Mucosa of descending colon (tissue), 3 donors: Measurements from ENCODE around the gene C2orf78. TPM values are rescaled to one million over a fixed set of nuclear protein-coding genes. Genes with fewer than 3 reads are reported as not detected.
A peak's percentile ranks its signal among the peaks of the same experiment; 100 is the strongest.

Experiments
- ATAC-seq: fragments of 200-7000 bp; cut with Tn5 transposase; one replicate; pipeline ENCODE4 v1.9.1; 2020; ENCODE audit warnings: mild to moderate bottlenecking, moderate library complexity
- DNase-seq, 3 donors: peaks; one replicate each; pipeline ENCODE4 v3.0.0-alpha.2; 2020
- H3K36me3 ChIP-seq: fragments of 200-600 bp; one replicate; pipeline ENCODE4 v1.8.0; 2021; ENCODE audit warnings: low read depth, mild to moderate bottlenecking
- H3K4me1 ChIP-seq: fragments of 200-600 bp; one replicate; pipeline ENCODE4 v1.8.0; 2021; ENCODE audit warnings: low read depth, mild to moderate bottlenecking
- H3K4me3 ChIP-seq: fragments of 200-600 bp; one replicate; pipeline ENCODE4 v1.8.0; 2021; ENCODE audit warnings: mild to moderate bottlenecking
- H3K9me3 ChIP-seq: fragments of 200-600 bp; one replicate; pipeline ENCODE4 v1.8.0; 2021; ENCODE audit warnings: mild to moderate bottlenecking
- intact Hi-C, 2 donors: fragments of 100-400 bp; cut with DNase I in 1 of 2; cut with micrococcal nuclease in 1 of 2; formaldehyde crosslinking; loops; one replicate each; pipeline versions ENCODE4 v1.11.0 to v1.11.1; 2022; cut with DNase I, micrococcal nuclease
- total RNA-seq, 3 donors: library from RNA; stranded (reverse); fragmentation: NEBNext Ultra II Directional in 2 of 3; extraction: Animal tissue kit (Norgen Biotek cat#: 25700) in 2 of 3; gene quantifications; one replicate each; pipeline versions ENCODE4 v1.2.1 to v1.2.4, GENCODE V29; 2021 to 2023
- TF ChIP-seq, protein P1 (sequence below): fragments of 200-600 bp; IDR thresholded peaks from one replicate; pipeline ENCODE4 v1.8.0; 2022; ENCODE audit warnings: antibody characterized with exemption, mild to moderate bottlenecking
- donor health status: DM: no; HTN: no; CAD: no; lungs with moderate emphysema.
- donor health status: DM: no; HTN: no; CAD: no.
- donor health status: DM: no; HTN: yes; CAD: no.

Gene C2orf78
- total RNA-seq, 3 donors from 2014 or later, result not detected

DNA sequence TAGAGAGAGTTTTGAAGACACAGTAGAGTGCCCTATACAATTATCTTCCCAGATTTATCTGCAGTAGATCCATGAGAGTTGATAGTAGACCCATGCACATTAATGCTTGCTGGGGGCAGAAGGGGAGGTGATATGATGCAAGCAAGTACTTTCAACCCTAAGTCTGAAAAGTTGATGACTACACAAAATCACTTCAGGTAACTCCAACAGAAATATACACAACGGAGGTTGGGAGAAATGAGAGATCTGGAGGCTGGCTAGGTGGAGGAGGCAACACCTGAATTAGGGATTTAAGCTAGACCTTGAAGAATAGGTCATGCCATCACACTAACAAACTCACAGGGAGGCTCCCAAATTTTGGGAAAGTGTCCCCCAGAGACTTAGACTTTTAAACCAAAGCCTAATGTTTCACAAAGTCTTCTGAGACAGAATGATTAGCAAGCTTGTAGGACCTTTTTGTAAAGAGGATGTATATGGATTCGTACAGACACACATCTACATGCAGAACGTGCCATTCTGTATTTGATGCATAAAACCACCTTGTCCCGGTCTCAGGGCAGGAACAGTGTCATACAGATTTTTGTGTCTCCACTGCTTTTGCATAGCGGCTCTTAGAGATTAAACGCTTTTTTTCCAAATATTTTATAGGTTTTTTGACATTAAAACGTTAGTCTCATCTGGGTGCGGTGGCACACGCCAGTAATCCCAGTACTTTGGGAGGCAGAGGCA, 43.8 kb downstream of the C2orf78 start:
- ATAC-seq (no peak), DNase-seq (no peak)
- Histone ChIP-seq H3K4me1 (peaks cover 15% of the 10 kb centered on the region), H3K9me3 (no peaks in the 10 kb centered on the region), H3K4me3 (no peak overlapping the region), H3K36me3 (no peaks in the 10 kb centered on the region)
- intact Hi-C loops, result no loop called here
- TF ChIP-seq, protein P1, sequence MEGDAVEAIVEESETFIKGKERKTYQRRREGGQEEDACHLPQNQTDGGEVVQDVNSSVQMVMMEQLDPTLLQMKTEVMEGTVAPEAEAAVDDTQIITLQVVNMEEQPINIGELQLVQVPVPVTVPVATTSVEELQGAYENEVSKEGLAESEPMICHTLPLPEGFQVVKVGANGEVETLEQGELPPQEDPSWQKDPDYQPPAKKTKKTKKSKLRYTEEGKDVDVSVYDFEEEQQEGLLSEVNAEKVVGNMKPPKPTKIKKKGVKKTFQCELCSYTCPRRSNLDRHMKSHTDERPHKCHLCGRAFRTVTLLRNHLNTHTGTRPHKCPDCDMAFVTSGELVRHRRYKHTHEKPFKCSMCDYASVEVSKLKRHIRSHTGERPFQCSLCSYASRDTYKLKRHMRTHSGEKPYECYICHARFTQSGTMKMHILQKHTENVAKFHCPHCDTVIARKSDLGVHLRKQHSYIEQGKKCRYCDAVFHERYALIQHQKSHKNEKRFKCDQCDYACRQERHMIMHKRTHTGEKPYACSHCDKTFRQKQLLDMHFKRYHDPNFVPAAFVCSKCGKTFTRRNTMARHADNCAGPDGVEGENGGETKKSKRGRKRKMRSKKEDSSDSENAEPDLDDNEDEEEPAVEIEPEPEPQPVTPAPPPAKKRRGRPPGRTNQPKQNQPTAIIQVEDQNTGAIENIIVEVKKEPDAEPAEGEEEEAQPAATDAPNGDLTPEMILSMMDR, result no peak

DNA sequence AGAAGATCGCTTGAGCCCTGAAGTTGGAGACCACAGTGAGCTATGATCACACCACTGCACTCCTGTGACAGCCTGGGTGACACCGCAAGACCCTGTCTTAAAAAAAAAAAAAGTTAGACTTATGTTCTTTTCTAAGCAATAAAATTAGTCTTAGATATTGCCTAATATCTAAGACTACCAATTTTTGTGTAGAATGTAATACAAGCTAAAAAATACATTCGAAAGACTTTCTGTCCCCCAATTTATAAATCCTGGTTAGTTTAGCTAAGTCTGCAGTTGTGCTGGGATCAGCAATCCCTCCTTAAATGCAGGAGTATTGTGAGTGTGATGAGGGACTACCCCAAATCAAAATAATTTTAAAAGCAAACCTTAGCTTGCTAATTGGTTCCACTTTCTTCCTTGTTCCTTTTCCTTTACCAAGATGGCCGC, 44.4 kb downstream of the C2orf78 start:
- ATAC-seq (no peak), DNase-seq (no peak)
- Histone ChIP-seq H3K4me1 (peaks cover 15% of the 10 kb centered on the region), H3K9me3 (no peaks in the 10 kb centered on the region), H3K36me3 (no peaks in the 10 kb centered on the region), H3K4me3 (no peak overlapping the region)
- intact Hi-C loops, result no loop called here
- TF ChIP-seq, protein P1, result no peak

DNA sequence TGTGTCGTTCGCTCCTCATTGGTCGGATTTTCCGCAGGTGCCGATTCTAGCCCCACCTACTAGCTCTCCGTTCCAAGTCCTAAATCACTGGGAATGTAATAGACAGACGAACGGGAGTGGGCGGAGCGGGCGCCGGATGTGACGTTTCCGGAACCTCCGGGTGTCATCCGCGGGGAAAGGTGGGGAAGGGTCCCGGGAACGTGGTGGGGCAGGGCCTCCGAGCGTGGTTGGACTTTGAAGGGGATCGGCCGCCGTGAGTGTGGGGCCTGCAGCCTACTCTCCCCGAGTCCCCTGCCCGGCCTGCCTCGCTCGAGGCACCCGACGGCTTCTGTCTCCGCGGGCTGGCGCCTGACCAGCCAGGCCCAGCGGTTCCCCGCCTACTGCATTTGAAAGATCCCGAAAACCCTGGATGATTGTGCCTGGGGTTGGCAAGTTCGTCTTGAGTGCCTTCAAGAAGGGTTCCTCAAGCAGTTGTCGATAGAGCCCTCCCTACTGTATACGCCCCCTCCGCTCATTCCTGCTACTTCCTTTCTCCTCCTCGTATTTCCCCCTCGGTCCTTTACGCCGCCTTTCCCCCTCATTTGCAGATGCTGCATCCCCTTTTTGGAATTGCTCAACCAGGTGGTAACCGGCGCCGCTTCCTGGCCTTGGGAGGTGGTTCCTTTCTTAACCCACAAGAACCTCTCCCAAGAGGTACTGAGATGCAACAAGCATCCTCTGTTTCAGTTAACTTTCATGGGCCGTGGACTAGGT, 45.0 kb downstream of the C2orf78 start, which contains the start of gene STAMBP:
Gene STAMBP, plus strand, starts transcription at position 144 of the 753 bp plus-strand sequence. CDS start 1,896 bp downstream, outside the sequence.
- Histone ChIP-seq H3K4me1 (peaks cover 14% of the 10 kb centered on the region), H3K9me3 (no peaks in the 10 kb centered on the region), H3K4me3 (peak within 1 kb of the TSS; percentile 59), H3K36me3 (no peaks in the 10 kb centered on the region)
- intact Hi-C loops, result no loop called here
- ATAC-seq, result peak; percentile 99
- TF ChIP-seq, protein P1, result no peak
- peak; percentile 95 to 99 (median 97) for DNase-seq

DNA sequence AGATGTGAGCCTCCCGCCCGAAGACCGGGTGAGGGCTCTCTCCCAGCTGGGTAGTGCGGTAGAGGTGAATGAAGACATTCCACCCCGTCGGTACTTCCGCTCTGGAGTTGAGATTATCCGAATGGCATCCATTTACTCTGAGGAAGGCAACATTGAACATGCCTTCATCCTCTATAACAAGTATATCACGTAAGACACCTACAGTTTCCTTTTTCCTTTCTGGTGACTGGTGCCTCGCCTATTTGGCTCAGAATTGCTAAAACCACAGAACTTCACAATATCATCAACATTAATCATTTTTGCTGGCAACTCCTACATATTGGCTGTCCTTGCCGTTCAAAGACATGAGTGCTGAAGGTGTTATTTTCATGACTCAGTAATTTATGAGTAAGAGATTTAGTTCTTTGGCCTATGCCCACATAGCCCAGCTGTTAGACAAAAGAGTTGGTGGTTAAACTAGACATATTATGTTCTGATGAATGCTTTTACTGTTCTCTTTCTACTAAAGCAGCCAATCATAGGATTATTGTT, 47.0 kb downstream of the C2orf78 start:
- Histone ChIP-seq H3K4me3 (no peak overlapping the region), H3K4me1 (peaks cover 11% of the 10 kb centered on the region), H3K9me3 (no peaks in the 10 kb centered on the region), H3K36me3 (no peaks in the 10 kb centered on the region)
- ATAC-seq (no peak), DNase-seq (no peak)
- TF ChIP-seq, protein P1, result no peak
- intact Hi-C loops, result no loop called here

DNA sequence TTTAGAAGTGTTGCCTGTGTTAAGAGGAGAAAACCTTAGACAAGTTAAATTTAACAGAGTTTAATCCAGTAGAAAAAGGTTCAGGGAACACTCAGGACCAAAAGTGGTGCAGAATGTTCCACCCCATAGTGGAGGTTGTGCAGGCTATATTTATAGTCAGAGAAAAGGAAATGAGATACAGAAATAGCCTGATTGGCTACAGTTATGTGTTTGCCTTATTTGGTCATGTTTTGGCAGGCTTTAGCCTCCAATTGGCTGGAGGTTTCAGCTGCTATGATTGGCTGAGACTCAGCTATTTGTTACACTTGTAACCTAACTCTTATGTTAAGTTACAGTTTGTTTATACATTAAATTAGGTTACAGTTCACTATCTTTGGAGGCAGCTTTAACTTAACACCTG, 48.9 kb downstream of the C2orf78 start:
- no peaks in the 10 kb centered on the region for H3K36me3 ChIP-seq
- intact Hi-C loops, result no loop called here
- H3K4me3 ChIP-seq, result no peak overlapping the region
- peaks cover 11% of the 10 kb centered on the region for H3K4me1 ChIP-seq
- DNase-seq (no peak), ATAC-seq (no peak)
- TF ChIP-seq, protein P1, result no peak
- H3K9me3 ChIP-seq, result no peaks in the 10 kb centered on the region
